Nephron (organoid): ENCODE measurements around the gene ADCY5.

ENCODE experiments used
- H3K27ac Mint-ChIP-seq, 3 experiments: 2 replicates each; pipeline ENCODE4 v1.8.0; 2020; ENCODE audit warnings: mixed read lengths in 3 of 3, mild to moderate bottlenecking in 2 of 3, moderate library complexity in 1 of 3
- H3K27me3 Mint-ChIP-seq: 2 replicates; pipeline ENCODE4 v1.8.0; 2021; ENCODE audit warnings: low read depth, mild to moderate bottlenecking, moderate library complexity, mixed read lengths
- H3K36me3 Mint-ChIP-seq: 2 replicates; pipeline ENCODE4 v1.8.0; 2020; ENCODE audit warnings: low read depth, mixed read lengths
- H3K4me1 Mint-ChIP-seq: 2 replicates; pipeline ENCODE4 v1.8.0; 2020; ENCODE audit warnings: mixed read lengths
- H3K4me3 Mint-ChIP-seq, 3 experiments: 2 replicates each; pipeline ENCODE4 v1.8.0; 2020; ENCODE audit warnings: mild to moderate bottlenecking in 3 of 3, mixed read lengths in 3 of 3, moderate library complexity in 2 of 3
- H3K9me3 Mint-ChIP-seq: 2 replicates; pipeline ENCODE4 v1.8.0; 2020; ENCODE audit warnings: mixed read lengths
- CTCF ChIP-seq, 3 experiments: fragments of 200-600 bp; sonication (generic); IDR thresholded peaks; one replicate each; pipeline ENCODE4 v1.5.0; 2021; ENCODE audit warnings: antibody characterized with exemption in 3 of 3; ENCODE audit not compliant: unreplicated experiment in 3 of 3

ADCY5 gene

GRCh38 chr3:123371426-123371825 is 77.5 kb downstream of the ADCY5 start:
- peaks cover 2% of the 10 kb centered on the region for H3K9me3 Mint-ChIP-seq
- no peaks in the 10 kb centered on the region for H3K36me3 Mint-ChIP-seq

DNA sequence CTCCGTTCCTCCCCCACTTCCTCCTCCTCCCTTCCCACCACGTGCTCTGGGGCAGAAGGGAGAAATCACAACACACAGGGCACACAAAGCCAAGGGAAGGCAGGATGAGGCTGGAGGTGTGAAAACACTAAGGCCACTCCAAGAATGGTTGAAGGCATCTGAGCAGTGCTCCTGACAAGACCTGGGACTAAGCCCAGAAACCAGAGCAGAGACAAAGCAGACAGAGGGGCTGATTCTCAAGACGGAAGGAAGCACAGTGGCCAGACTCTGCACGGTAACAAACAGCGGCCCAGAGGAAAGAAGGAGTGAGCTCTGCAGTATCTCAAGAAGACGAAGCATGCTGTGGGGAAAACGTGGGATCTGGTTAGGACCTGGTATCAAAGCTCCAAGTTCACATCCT is 78.1 kb downstream of the ADCY5 start:
- no peak overlapping the region for H3K4me3 Mint-ChIP-seq
- no peak overlapping the region for H3K27ac Mint-ChIP-seq
- peaks cover 31% of the 10 kb centered on the region for H3K4me1 Mint-ChIP-seq
- TF ChIP-seq CTCF (IDR thresholded peaks at IDR 0.05; ENCODE audit: unreplicated experiment in 3 of 3) = no peak
- H3K36me3 Mint-ChIP-seq = no peaks in the 10 kb centered on the region
- H3K9me3 Mint-ChIP-seq = peaks cover 2% of the 10 kb centered on the region
- H3K27me3 Mint-ChIP-seq = peaks cover 14% of the 10 kb centered on the region

More at GRCh38 chr3:123371426-123371825, 77.5 kb downstream of the ADCY5 start:
- TF ChIP-seq CTCF (IDR thresholded peaks at IDR 0.05; ENCODE audit: unreplicated experiment in 3 of 3) = no peak
- peaks cover 33% of the 10 kb centered on the region for H3K4me1 Mint-ChIP-seq
- H3K27ac Mint-ChIP-seq = no peak overlapping the region
- H3K27me3 Mint-ChIP-seq = peaks cover 14% of the 10 kb centered on the region
- H3K4me3 Mint-ChIP-seq = no peak overlapping the region

- H3K27ac Mint-ChIP-seq = no peak overlapping the region
- peaks cover 30% of the 10 kb centered on the region for H3K4me1 Mint-ChIP-seq
- H3K27me3 Mint-ChIP-seq = peaks cover 11% of the 10 kb centered on the region
- no peak overlapping the region for H3K4me3 Mint-ChIP-seq
- no peak for TF ChIP-seq CTCF (IDR thresholded peaks at IDR 0.05; ENCODE audit: unreplicated experiment in 3 of 3)
- H3K36me3 Mint-ChIP-seq = no peaks in the 10 kb centered on the region
- peaks cover 2% of the 10 kb centered on the region for H3K9me3 Mint-ChIP-seq
These were observed 79.8 kb downstream of the ADCY5 start for GRCh38 chr3:123369085-123369484.

- H3K27ac Mint-ChIP-seq = no peak overlapping the region
- no peak overlapping the region for H3K4me3 Mint-ChIP-seq
- peaks cover 2% of the 10 kb centered on the region for H3K9me3 Mint-ChIP-seq
- peaks cover 17% of the 10 kb centered on the region for H3K4me1 Mint-ChIP-seq
- H3K36me3 Mint-ChIP-seq = no peaks in the 10 kb centered on the region
- TF ChIP-seq CTCF (IDR thresholded peaks at IDR 0.05; ENCODE audit: unreplicated experiment in 3 of 3) = no peak
- H3K27me3 Mint-ChIP-seq = peaks cover 11% of the 10 kb centered on the region
These were observed 81.3 kb downstream of the ADCY5 start for GRCh38 chr3:123367467-123368154.

GRCh38 chr3:123365450-123366143 is 83.3 kb downstream of the ADCY5 start:
- no peak overlapping the region for H3K4me3 Mint-ChIP-seq
- no peak overlapping the region for H3K27ac Mint-ChIP-seq
- peak in 1 of 3 experiments; percentile 42 for TF ChIP-seq CTCF (IDR thresholded peaks at IDR 0.05; ENCODE audit: unreplicated experiment in 3 of 3)
- H3K27me3 Mint-ChIP-seq = peaks cover 12% of the 10 kb centered on the region
- peaks cover 2% of the 10 kb centered on the region for H3K9me3 Mint-ChIP-seq
- H3K36me3 Mint-ChIP-seq = no peaks in the 10 kb centered on the region
- H3K4me1 Mint-ChIP-seq = peaks cover 4% of the 10 kb centered on the region
